Mucosa of rectum (tissue), 2 donors: Measurements from ENCODE around the gene OR2A42.
"Not testable (repeated sequence)": the region's sequence is repeated elsewhere in the genome, so short reads cannot be mapped to it uniquely, and the experiment has no call there.

Experiments used
- H3K27ac ChIP-seq, 2 donors: one replicate each; pipeline ENCODE4 v1.7.0; 2013; ENCODE audit warnings: inconsistent platforms in 2 of 2, low read depth in 2 of 2, low read length in 2 of 2
- H3K27me3 ChIP-seq, 2 donors: one replicate each; pipeline ENCODE4 v1.7.0; 2013; ENCODE audit warnings: low read length in 2 of 2; ENCODE audit not compliant: control insufficient read depth in 2 of 2, insufficient read depth in 2 of 2
- H3K36me3 ChIP-seq, 2 donors: one replicate each; pipeline ENCODE4 v1.7.0; 2013; ENCODE audit warnings: low read length in 2 of 2; ENCODE audit not compliant: control insufficient read depth in 2 of 2, insufficient read depth in 2 of 2
- H3K4me1 ChIP-seq, 2 donors: one replicate each; pipeline ENCODE4 v1.7.0; 2013; ENCODE audit warnings: low read length in 2 of 2, mild to moderate bottlenecking in 1 of 2; ENCODE audit not compliant: control insufficient read depth in 2 of 2, insufficient read depth in 2 of 2
- H3K4me3 ChIP-seq, 2 donors: one replicate each; pipeline ENCODE4 v1.7.0; 2013; ENCODE audit warnings: low read length in 2 of 2
- H3K9ac ChIP-seq, 2 donors: one replicate each; pipeline ENCODE4 v1.7.0; 2013; ENCODE audit warnings: low read length in 2 of 2, low read depth in 1 of 2, mild to moderate bottlenecking in 1 of 2
- H3K9me3 ChIP-seq, 2 donors: one replicate each; pipeline ENCODE4 v1.7.0; 2013; ENCODE audit warnings: low read length in 2 of 2; ENCODE audit not compliant: control insufficient read depth in 2 of 2
- donor health status: healthy.
- donor health status: Normal muscosa, but diverticular disease.

Gene OR2A42

GRCh38 chr7:144239365-144239764 is at the start of gene OR2A42:
Gene OR2A42 (minus strand): TSS chr7:144239605. CDS start chr7:144232843, 6,762 bp downstream.
- not testable (repeated sequence) for H3K9me3 ChIP-seq, H3K9ac ChIP-seq, H3K27me3 ChIP-seq, H3K27ac ChIP-seq, H3K4me1 ChIP-seq, H3K36me3 ChIP-seq, H3K4me3 ChIP-seq

GRCh38 chr7:144287171-144287784 is 47.9 kb upstream of the OR2A42 start:
- H3K4me3 ChIP-seq, H3K27me3 ChIP-seq, H3K36me3 ChIP-seq, H3K4me1 ChIP-seq, H3K9me3 ChIP-seq, H3K27ac ChIP-seq, H3K9ac ChIP-seq: not testable (repeated sequence)

GRCh38 chr7:144283716-144284115 is 44.3 kb upstream of the OR2A42 start:
- not testable (repeated sequence) for H3K27ac ChIP-seq, H3K4me1 ChIP-seq, H3K4me3 ChIP-seq, H3K9me3 ChIP-seq, H3K27me3 ChIP-seq, H3K9ac ChIP-seq, H3K36me3 ChIP-seq

- H3K4me3 ChIP-seq, H3K36me3 ChIP-seq, H3K27me3 ChIP-seq, H3K9me3 ChIP-seq, H3K9ac ChIP-seq, H3K27ac ChIP-seq, H3K4me1 ChIP-seq: not testable (repeated sequence)
These were observed 43.1 kb upstream of the OR2A42 start for GRCh38 chr7:144282490-144282889.

DNA sequence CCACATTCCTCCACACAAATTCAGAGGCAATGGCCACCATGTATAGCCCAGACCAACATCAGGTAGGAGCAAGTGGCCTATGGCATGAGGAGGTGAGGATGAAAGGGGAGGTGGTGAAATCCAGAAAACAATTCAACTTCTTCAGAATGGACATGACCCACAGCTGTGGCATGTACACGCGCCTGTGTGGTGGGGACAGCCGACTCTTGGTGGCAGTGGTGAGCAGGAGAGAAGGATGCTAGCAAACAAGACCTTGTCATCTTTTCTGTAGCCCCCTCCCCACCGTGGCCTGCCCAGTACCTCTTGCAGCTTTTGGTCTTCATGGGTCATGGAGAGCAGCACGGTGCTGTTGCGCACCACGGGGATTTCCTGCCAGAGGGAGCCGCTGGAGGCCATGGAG is 42.6 kb upstream of the OR2A42 start:
- not testable (repeated sequence) for H3K9me3 ChIP-seq, H3K4me3 ChIP-seq, H3K36me3 ChIP-seq

DNA sequence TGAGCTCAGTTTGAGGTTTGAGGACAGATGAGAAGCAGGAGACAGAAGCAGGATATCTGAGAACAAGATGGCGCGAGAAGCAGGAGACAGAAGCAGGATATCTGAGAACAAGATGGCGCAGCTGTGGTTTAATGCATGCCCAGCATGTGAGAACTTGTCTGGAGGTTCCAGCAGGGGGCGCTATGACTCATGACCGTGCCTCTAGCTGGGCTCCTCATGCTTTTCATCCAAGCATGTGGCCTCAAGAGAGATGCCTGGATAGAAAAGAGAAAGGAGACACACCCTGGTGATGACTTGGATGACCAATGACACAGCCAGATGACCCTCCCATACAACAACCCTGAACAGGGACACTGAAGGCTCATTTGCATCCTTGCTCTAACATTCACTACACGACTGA is 40.6 kb upstream of the OR2A42 start:
- not testable (repeated sequence) for H3K4me3 ChIP-seq, H3K27me3 ChIP-seq, H3K9me3 ChIP-seq, H3K9ac ChIP-seq, H3K27ac ChIP-seq, H3K36me3 ChIP-seq, H3K4me1 ChIP-seq

More for the DNA sequence above, 42.6 kb upstream of the OR2A42 start:
- H3K4me1 ChIP-seq, H3K9ac ChIP-seq, H3K27me3 ChIP-seq, H3K27ac ChIP-seq: not testable (repeated sequence)

GRCh38 chr7:144275281-144275680 is 35.9 kb upstream of the OR2A42 start:
- H3K27ac ChIP-seq, H3K4me1 ChIP-seq, H3K9ac ChIP-seq, H3K9me3 ChIP-seq, H3K27me3 ChIP-seq, H3K4me3 ChIP-seq, H3K36me3 ChIP-seq: not testable (repeated sequence)

DNA sequence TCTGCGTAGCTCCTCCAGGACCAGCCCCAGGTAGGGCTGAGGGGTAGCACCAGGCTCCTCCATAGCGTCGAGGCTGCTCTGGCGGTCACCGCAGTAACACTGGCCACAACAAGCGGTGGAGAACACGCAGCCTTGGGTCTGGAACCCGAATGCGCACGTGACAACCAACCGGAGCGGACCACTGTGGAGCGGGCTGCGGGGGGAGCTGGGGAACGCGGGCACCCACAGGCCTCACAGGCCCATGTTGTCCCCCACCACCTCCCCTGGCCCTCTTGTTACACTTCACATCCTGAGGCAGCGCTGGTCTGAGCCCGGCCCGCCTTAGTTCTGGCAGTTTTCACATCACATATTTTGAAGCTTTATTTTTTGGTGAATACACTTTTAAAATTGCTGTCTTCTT is 29.8 kb upstream of the OR2A42 start, which contains the start of gene CTAGE8:
TSS of gene CTAGE8 (minus strand) at position 101 of the 400 bp plus-strand sequence. CDS start at position 63, 38 bp downstream.
- not testable (repeated sequence) for H3K9ac ChIP-seq, H3K36me3 ChIP-seq, H3K4me1 ChIP-seq, H3K27me3 ChIP-seq, H3K4me3 ChIP-seq, H3K9me3 ChIP-seq, H3K27ac ChIP-seq

DNA sequence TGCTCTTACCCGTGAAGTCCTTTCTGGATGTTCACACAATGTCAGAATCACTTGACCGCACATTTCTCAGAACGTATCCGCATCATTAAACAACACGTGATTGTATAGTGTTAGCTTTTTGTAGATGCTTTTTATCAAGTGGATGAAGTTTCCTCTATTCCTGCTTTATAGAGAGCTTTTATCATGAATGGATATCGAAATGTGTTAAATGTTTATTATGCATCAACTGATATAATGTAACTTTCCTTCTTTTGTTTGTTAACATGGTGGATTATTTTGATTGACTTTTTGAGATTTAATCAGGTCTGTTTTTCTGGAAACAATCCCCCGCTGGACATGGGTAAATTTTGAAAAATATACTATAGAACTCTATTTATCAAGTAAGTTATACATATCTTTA is 25.3 kb upstream of the OR2A42 start, which contains the start of gene OR2A7:
TSS of gene OR2A7 (minus strand) at position 101 of the 400 bp plus-strand sequence. CDS start 5,164 bp downstream, outside the sequence.
- H3K9ac ChIP-seq, H3K4me3 ChIP-seq, H3K27me3 ChIP-seq, H3K9me3 ChIP-seq, H3K27ac ChIP-seq, H3K36me3 ChIP-seq, H3K4me1 ChIP-seq: not testable (repeated sequence)

DNA sequence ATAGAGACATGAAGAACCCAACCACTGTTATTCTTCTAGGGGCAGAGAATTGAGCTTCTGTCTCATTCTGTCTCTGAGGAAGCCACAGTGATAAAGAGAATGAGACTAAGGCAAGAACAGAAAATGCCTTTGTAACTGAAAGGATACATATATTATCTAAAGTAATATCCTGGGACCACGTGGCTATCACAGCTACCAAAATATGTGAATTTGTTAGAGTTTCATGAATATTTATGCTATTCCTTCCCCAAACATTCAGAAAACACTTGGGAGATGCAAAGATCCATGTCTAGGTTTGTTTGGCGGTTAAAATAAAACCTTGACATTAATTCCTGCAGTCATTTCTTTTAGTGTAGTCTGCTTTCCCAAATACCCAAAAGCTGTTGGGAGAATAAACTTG is 22.7 kb upstream of the OR2A42 start:
- H3K27me3 ChIP-seq, H3K9ac ChIP-seq, H3K27ac ChIP-seq, H3K9me3 ChIP-seq, H3K36me3 ChIP-seq, H3K4me3 ChIP-seq, H3K4me1 ChIP-seq: not testable (repeated sequence)

DNA sequence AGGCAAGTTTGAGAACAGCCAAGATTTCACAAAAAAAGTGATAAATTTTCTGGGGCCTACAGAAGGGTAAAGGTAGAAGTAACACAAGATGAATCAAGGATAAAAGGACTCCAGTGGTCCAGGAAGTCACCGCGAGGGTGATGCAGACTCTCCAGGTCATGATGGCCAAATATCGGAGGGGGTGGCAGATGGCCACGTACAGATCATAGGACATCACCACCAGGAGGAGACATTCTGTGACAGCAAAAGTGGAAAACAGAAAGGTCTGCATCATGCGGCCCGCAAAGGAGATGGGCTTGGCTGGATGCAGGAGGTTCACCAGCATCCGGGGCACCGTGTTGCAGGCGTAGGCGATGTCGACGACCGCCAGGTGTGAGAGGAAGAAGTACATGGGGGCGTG is 19.7 kb upstream of the OR2A42 start:
- H3K9ac ChIP-seq, H3K27me3 ChIP-seq, H3K36me3 ChIP-seq, H3K4me1 ChIP-seq, H3K9me3 ChIP-seq, H3K27ac ChIP-seq, H3K4me3 ChIP-seq: not testable (repeated sequence)
